DMS79 treated with DMSO at 0.1 percent for 48 hours (cell line): Measurements from ENCODE around the gene UPF1.

Experiments
- DNase-seq: peaks from one replicate; lab custom pipeline; 2025; lab: John Stamatoyannopoulos, UW

UPF1 gene

GRCh38 chr19:18875726-18876125 lies 44.0 kb downstream of the UPF1 start:
- no peak for DNase-seq

- no peak for DNase-seq
Measured at GRCh38 chr19:18876865-18877264, 45.1 kb downstream of the UPF1 start.

DNA sequence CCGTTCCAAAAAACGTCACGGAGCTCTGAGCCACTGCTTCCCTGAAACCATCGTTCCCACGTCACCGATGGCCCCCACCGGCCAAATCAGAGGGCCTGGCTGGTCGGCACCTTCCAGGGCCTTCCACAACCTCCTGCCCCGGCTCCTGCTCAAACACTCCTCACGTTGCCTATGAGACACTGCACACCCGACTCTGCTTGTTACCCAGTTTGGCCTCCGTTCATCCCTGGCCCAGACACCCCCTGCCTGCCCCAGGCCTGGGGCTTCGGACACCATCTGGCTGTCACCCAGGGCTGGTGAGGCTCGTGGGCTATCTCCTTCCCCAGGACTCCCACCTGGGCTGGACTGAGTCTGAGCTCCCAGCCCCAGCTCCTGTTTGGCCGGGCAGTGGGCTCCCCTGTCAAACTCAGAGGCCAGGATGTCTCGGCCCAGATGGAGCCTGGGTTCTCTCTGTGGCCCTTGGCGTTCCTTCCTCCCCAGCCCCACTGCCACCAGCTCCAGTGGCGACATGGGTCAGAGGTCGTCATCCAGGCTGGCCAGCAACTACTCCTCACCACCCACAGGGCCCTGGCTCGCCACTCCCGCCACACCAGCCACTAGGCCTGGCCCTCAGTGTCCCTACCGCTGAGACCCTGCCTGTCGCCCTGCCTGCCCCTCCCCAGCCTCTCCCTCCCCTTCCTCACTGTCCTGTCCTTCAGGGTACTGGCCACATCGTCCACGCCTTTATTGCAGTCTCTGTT lies 46.5 kb downstream of the UPF1 start:
- DNase-seq: no peak

DNA sequence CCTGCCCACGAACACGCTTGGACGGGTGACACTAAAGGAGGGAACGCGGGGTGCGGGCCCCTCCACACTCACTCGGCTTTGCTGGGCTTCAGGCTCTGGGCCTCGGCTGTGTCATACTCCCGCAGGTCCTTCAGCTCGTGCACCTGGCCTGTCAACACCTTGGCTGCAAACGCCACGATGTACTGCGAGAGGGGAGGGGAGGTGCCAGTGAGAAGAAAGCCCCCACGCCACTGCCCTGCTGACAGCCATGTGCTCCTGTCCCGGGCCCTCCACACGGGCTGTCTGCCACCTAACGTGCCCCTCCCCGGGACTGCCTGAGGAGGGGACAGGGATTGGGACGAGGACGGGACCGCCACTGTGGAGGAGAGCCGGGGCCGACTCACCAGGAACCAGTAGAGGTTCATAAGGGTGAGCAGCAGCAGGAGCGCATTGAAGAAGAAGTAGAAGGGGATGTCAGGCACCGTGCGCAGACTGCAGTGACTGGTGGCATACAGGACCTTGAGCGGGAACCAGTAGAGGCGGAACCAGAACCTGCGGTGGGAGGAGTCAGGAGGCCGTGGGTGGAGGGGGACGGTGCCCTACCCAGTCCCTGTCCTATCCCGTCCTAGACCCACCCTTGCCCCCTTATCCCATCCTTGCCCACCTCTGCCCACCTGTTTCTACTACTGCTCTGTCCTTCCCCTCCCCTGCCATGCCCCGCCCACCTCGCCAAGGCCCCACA lies 47.3 kb downstream of the UPF1 start:
- no peak for DNase-seq

DNA sequence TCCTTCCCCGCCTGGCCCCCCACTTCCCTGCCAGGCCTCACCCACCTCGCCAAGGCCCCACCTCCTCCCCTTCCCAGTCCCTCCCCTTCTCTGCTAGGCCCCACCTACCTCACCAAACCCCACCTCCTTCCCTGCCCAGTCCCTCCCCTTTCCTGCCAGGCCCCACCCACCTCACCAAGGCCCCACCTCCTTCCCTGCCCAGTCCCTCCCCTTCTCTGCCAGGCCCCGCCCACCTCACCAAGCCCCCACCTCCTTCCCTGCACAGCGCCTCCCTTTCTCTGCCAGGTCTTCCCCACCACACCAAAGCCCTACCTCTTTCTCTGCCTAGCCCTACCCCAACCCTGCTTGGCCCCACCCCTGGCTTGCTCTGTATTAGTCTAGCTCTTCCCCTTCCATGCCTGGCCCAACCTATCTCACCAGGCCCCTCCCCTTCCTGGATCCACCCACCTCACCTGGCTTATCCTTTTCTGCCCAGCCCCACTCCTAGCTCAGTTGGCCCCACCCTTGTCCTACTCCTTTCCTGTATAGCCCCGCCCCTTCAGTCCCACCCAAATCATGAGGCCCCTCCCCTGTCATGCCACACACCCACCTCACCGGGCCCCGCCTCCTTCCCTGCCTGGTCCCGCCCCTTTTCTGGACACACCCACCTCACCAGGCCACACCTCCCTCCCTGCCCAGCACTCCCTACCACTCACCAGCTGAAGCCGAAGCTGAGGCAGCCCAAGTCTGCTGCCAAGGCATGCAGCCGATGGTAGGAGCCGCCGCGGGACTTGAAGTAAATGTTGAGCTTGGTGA lies 48.0 kb downstream of the UPF1 start:
- DNase-seq: no peak

GRCh38 chr19:18881491-18881890 lies 49.7 kb downstream of the UPF1 start:
- DNase-seq: no peak

DNA sequence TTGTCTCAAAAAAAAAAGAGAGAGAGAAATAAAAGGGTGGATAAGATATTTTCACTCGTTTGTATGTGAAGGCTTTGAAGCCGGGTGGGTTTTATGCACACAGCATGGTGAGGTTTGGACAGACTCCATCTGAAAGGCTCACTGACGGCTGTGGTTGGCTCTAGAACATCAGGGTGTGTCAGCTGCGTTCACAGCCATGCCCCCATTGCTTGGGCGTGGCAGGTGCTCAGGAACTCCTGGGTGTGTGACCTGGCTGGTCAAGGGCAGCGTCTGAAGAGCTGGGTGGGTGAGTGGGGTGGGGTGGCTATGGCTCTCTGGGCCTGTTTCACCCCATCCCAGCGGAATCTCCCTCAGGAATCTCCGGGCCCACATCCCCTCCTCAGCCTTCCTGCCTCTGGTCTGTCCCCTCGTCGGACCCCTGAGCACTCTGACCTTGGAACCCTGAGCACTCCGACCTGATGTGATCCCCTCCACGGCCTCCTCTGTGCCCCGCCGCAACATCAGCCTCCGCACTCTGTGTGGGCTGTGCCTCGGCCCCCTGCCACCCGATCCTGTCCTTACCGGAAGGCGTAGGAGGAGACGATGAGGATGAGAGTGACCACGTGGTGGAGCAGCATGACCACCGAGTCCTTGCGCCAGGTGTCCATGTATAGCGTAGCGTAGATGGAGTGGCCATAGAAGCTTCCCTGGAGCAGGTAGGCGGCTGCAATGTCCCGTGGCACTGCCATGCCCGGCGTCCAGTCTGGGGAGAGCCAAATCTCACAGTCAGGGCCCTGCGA lies 52.0 kb downstream of the UPF1 start:
- no peak for DNase-seq

DNA sequence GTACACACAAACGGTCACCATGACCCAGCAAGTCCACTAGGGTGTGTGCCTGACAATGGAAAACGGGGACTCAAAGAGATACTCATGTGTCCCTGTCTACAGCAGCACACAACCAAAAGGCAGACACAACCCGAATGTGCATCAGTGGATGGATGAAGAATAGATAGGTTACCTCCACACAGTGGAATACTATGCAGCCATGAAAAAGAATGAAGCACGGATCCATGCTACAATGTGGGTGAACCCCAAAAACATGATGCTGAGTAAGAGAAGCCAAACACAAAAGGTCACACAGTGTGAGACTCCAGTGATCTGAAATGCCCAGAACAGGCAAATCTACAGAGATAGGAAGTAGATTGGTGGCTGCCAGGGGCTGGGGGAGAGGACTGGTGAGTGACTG lies 55.2 kb downstream of the UPF1 start:
- DNase-seq: no peak

DNA sequence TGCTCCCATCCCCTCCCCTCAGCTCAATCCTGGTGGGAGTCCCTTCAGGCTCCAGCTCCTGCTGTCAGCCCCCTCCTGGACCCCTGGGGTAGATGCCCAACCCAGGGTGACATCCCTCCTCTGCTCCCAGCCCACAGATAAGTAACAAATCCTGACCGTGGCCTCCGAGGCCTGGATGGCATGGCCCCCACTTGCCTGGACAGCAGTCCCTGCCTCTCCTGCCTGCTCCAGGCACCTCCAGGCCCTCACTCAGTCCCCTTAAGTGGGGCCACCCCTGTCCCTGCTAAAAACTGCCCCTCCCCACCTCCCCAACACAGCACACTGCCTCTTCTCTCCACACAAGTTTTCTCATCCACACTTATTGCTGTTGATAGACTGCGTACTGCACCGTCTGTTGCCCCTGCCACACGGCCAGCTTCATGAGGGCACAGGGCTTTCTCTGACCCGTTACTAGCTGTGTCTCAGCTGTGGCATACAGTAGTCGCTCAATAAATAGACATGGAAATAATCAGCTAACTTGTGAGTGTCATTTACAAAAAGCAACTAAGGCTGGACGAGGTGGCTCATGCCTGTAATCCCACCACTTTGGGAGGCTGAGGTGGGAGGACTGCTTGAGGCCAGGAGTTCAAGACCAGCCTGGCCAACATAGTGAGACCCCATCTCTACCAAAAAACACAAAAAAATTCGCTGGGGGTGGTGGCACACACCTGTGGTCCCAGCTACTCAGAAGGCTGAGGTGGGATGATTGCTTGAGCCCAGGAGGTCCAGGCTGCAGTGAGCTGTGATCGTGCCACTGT lies 58.4 kb downstream of the UPF1 start:
- DNase-seq: no peak

- DNase-seq: no peak
Measured at GRCh38 chr19:18893587-18894253, 62.0 kb downstream of the UPF1 start.

- peak; percentile 77 for DNase-seq
Measured at GRCh38 chr19:18894254-18895037, 62.7 kb downstream of the UPF1 start.

GRCh38 chr19:18895038-18895823 lies 63.5 kb downstream of the UPF1 start:
- DNase-seq: peak; percentile 52

- peak; percentile 5 for DNase-seq
Measured at GRCh38 chr19:18895824-18896341, 64.1 kb downstream of the UPF1 start, which contains the start of gene CERS1. CERS1 (minus strand) TSS chr19:18896158; CDS start chr19:18896072, 86 bp downstream.

DNA sequence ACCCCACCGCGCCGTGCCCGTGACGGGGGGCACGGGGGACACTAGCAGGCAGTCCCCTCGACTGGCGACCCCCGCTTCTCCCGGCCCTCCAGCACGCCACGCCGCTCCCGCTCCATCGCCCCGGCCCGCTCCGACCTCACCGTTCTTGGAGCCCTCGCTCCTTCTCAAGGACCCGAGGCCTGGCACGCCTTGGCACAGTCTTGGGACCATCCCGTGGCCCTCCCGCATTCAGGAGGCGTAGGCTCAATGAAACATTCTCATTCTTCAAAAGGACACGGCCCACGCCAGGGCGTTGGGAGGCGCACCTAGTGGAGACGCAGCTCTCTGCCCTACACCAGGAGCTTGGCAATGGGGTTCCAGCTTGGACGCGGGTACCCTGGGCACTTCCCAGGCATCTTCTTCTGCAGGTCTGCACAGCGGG lies 64.7 kb downstream of the UPF1 start:
- DNase-seq: no peak

GRCh38 chr19:18897094-18898029 lies 65.6 kb downstream of the UPF1 start:
- no peak for DNase-seq

- DNase-seq: no peak
Measured at GRCh38 chr19:18898081-18898606, 66.4 kb downstream of the UPF1 start.
